Neural cell (in vitro differentiated cells): ENCODE measurements around the gene RFT1. TPM values are rescaled to one million over a fixed set of nuclear protein-coding genes. Genes with fewer than 3 reads are reported as not detected.

Experiments
- H2AFZ ChIP-seq: fragments of 200-600, 300-800 bp; sonication (generic), shearing (Covaris generic); 2 replicates; pipeline ENCODE4 v1.6.0; 2014; ENCODE audit warnings: low read depth, mild to moderate bottlenecking, antibody characterized with exemption, low read length, moderate library complexity
- H3F3A ChIP-seq: fragments of 200-600 bp; shearing (Covaris generic); 2 replicates; pipeline ENCODE4 v1.6.1; 2016; ENCODE audit warnings: mild to moderate bottlenecking, moderate library complexity, mixed read lengths, antibody characterized with exemption, low read length; ENCODE audit not compliant: insufficient read depth, poor library complexity, severe bottlenecking
- H3K27ac ChIP-seq: fragments of 200-600, 300-800 bp; sonication (generic), shearing (Covaris generic); 2 replicates; pipeline ENCODE4 v1.5.1; 2014; ENCODE audit warnings: mild to moderate bottlenecking, low read length, moderate library complexity
- H3K27me3 ChIP-seq: fragments of 300-800, 200-600 bp; sonication (generic), shearing (Covaris generic); 2 replicates; pipeline ENCODE4 v1.6.0; 2014; ENCODE audit warnings: mild to moderate bottlenecking, low read depth, low read length, moderate library complexity; ENCODE audit not compliant: insufficient read depth
- H3K36me3 ChIP-seq: fragments of 300-800, 200-600 bp; sonication (generic), shearing (Covaris generic); 2 replicates; pipeline ENCODE4 v1.5.1; 2014; ENCODE audit warnings: mild to moderate bottlenecking, antibody characterized with exemption, low read length, moderate library complexity; ENCODE audit not compliant: insufficient read depth
- H3K4me2 ChIP-seq: fragments of 300-800, 200-600 bp; sonication (generic), shearing (Covaris generic); 2 replicates; pipeline ENCODE4 v1.6.0; 2014; ENCODE audit warnings: mild to moderate bottlenecking, low read length
- H3K4me3 ChIP-seq: fragments of 300-800, 200-600 bp; sonication (generic), shearing (Covaris generic); 2 replicates; pipeline ENCODE4 v1.5.1; 2014; ENCODE audit warnings: mild to moderate bottlenecking, low read length, moderate library complexity
- H3K79me2 ChIP-seq: fragments of 200-600 bp; shearing (Covaris generic); replicated peaks from 2 replicates; pipeline ENCODE4 v1.6.0; 2014; ENCODE audit warnings: mild to moderate bottlenecking, low read length, moderate library complexity; ENCODE audit not compliant: insufficient read depth
- H3K9ac ChIP-seq: fragments of 300-800, 200-600 bp; sonication (generic), shearing (Covaris generic); 2 replicates; pipeline ENCODE4 v1.6.1; 2016; ENCODE audit warnings: mild to moderate bottlenecking, low read length, mixed read lengths
- H3K9me2 ChIP-seq: fragments of 200-600 bp; shearing (Covaris generic); 2 replicates; pipeline ENCODE4 v1.6.1; 2016; ENCODE audit warnings: mild to moderate bottlenecking, low read length, mixed read lengths; ENCODE audit not compliant: insufficient read depth
- H3K9me3 ChIP-seq: fragments of 200-600, 300-800 bp; sonication (generic), shearing (Covaris generic); 2 replicates; pipeline ENCODE4 v1.6.1; 2016; ENCODE audit warnings: mild to moderate bottlenecking, mixed run types, low read length, moderate library complexity, mixed read lengths
- H4K20me1 ChIP-seq: fragments of 200-600 bp; shearing (Covaris generic); 2 replicates; pipeline ENCODE4 v1.6.1; 2016; ENCODE audit warnings: mild to moderate bottlenecking, mixed run types; ENCODE audit not compliant: insufficient read depth
- CTCF ChIP-seq: fragments of 450-650 bp; IDR thresholded peaks from 2 replicates; pipeline ENCODE4 v1.5.1; 2014; ENCODE audit warnings: antibody characterized with exemption, mild to moderate bottlenecking, moderate library complexity; ENCODE audit not compliant: poor library complexity, severe bottlenecking
- EP300 ChIP-seq: fragments of 450-650 bp; conservative IDR thresholded peaks from 2 replicates; pipeline ENCODE4 v1.6.1; 2014; ENCODE audit warnings: antibody characterized with exemption, mild to moderate bottlenecking, moderate library complexity; ENCODE audit not compliant: poor library complexity, severe bottlenecking
- EZH2 ChIP-seq: fragments of 200-600, 300-800 bp; shearing (Covaris generic), sonication (generic); IDR thresholded peaks from 2 replicates; pipeline ENCODE4 v1.6.1; 2014; ENCODE audit warnings: antibody characterized with exemption, low read length, borderline replicate concordance, mild to moderate bottlenecking; ENCODE audit not compliant: insufficient read depth, poor library complexity, severe bottlenecking
- MXI1 ChIP-seq: fragments of 450-650 bp; conservative IDR thresholded peaks from 2 replicates; pipeline ENCODE4 v1.6.1; 2014; ENCODE audit warnings: antibody characterized with exemption, mild to moderate bottlenecking; ENCODE audit not compliant: poor library complexity, severe bottlenecking
- POLR2AphosphoS5 ChIP-seq: IDR thresholded peaks from 2 replicates; pipeline ENCODE4 v1.6.1; 2012
- RAD21 ChIP-seq: fragments of 450-650 bp; conservative IDR thresholded peaks from 2 replicates; pipeline ENCODE4 v1.6.1; 2014; ENCODE audit warnings: antibody characterized with exemption, mild to moderate bottlenecking, moderate library complexity
- SMC3 ChIP-seq: fragments of 450-650 bp; conservative IDR thresholded peaks from 2 replicates; pipeline ENCODE4 v1.6.1; 2014; ENCODE audit warnings: antibody characterized with exemption, mild to moderate bottlenecking, moderate library complexity; ENCODE audit not compliant: poor library complexity
- TAF1 ChIP-seq: IDR thresholded peaks from 2 replicates; pipeline ENCODE4 v1.6.1; 2012; ENCODE audit warnings: low read depth
- polyA plus RNA-seq: library from polyadenylated mRNA; depleted of rRNA; stranded (reverse); fragments of >200 nt; gene quantifications from 2 replicates; pipeline ENCODE4 v1.2.3, GENCODE V29; 2014
- TF ChIP-seq, protein P1 (sequence below): IDR thresholded peaks from 2 replicates; pipeline ENCODE4 v1.6.1; 2012; ENCODE audit warnings: borderline replicate concordance

RFT1 gene
- polyA plus RNA-seq, 1 donor from 2014 or later, result 6.1 TPM

DNA sequence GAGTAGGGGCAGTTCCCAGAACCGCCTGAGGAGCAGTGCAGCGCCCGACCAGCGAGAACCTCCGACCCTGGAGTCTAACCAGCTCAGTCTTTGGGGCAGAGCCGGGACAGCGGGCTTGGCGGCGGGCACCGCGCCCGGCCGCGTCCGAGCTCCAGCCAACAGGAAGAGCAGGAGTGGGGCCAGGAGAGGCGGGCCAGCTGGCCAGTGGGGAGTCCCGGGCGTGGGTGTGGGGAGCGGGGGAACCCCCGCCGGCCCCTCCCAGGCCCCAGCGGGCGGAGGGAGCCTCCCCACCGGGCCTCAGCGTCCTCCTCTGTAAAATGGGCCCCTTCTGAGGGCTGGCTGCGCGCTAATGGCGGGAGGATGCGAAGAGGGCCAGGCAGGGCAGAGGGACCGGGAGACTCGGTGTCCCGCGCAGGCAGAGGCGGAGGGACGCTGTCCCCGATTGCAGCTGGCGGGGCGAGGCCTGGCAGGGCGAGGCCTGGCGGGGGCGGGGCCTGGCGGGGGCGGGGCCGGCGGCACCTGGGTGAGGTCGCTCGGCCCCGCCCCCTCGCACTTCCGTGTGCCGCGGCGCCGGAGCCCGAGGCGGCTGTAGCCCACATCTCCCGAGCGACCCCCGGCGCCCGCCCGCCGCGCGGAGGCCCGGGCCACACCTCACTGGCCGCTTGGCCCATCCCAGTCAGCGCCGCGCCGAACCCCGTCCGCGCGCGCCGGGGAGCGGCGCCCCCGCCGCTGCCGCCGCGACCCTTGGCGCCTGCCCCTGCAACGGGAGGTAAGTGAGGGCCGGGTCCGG lies 30.6 kb upstream of the RFT1 start, which contains the start of gene PRKCD:
PRKCD (plus strand) TSS at position 550 of the 790 bp plus-strand sequence. CDS start 17,214 bp downstream, outside the sequence.
- no peaks in the 10 kb centered on the region for H3K79me2 ChIP-seq
- no peak within 1 kb of the TSS for H2AFZ ChIP-seq
- no peak within 1 kb of the TSS for H3K4me2 ChIP-seq
- peak within 1 kb of the TSS; percentile 62 for H3K4me3 ChIP-seq
- TF ChIP-seq, protein P1, sequence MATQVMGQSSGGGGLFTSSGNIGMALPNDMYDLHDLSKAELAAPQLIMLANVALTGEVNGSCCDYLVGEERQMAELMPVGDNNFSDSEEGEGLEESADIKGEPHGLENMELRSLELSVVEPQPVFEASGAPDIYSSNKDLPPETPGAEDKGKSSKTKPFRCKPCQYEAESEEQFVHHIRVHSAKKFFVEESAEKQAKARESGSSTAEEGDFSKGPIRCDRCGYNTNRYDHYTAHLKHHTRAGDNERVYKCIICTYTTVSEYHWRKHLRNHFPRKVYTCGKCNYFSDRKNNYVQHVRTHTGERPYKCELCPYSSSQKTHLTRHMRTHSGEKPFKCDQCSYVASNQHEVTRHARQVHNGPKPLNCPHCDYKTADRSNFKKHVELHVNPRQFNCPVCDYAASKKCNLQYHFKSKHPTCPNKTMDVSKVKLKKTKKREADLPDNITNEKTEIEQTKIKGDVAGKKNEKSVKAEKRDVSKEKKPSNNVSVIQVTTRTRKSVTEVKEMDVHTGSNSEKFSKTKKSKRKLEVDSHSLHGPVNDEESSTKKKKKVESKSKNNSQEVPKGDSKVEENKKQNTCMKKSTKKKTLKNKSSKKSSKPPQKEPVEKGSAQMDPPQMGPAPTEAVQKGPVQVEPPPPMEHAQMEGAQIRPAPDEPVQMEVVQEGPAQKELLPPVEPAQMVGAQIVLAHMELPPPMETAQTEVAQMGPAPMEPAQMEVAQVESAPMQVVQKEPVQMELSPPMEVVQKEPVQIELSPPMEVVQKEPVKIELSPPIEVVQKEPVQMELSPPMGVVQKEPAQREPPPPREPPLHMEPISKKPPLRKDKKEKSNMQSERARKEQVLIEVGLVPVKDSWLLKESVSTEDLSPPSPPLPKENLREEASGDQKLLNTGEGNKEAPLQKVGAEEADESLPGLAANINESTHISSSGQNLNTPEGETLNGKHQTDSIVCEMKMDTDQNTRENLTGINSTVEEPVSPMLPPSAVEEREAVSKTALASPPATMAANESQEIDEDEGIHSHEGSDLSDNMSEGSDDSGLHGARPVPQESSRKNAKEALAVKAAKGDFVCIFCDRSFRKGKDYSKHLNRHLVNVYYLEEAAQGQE, result no peak
- TF ChIP-seq RAD21, result no peak
- no peak for TF ChIP-seq SMC3
- TF ChIP-seq MXI1, result peak; percentile 9
- TF ChIP-seq CTCF, result peak; percentile 20
- no peak for TF ChIP-seq POLR2AphosphoS5
- TF ChIP-seq TAF1, result no peak
- no peak for TF ChIP-seq EZH2
- no peak for TF ChIP-seq EP300
- peaks cover 50% of the 10 kb centered on the region for H3K27me3 ChIP-seq
- no peak within 1 kb of the TSS for H3K27ac ChIP-seq
- peak within 1 kb of the TSS; percentile 36 for H3K9ac ChIP-seq
- H3K9me3 ChIP-seq, result no peaks in the 10 kb centered on the region
- H3F3A ChIP-seq, result no peaks in the 10 kb centered on the region
- no peaks in the 10 kb centered on the region for H3K36me3 ChIP-seq
- no peaks in the 10 kb centered on the region for H4K20me1 ChIP-seq
- H3K9me2 ChIP-seq, result no peaks in the 10 kb centered on the region

DNA sequence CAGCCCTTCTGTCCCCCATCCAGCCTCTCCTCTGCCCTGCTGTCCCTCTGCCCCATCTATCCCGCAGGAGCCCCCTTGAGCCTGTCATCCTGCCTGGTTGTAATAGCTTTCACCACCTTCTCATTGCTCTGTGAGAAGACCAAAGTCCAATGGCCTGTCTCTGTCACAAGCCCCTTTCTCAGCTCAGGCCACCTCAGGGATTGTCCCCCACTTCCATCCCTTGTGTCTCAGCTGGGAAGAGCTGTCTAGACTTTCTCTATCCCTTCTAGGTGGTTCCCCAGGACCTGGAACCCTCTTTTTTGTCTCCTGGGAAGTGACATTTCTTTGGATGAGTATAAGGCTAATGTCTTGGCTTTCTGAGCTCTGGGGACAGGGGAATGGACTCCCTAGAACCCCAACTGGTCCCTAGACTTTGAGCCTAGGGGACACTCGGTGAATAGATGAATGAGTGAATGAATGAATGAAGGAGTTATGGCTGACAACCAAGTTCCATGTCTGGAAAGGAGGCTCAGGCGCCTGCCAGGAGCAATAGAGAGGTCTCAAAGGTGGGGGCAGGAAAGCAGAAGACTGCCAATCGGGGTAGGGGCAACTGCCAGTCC lies 29.9 kb upstream of the RFT1 start:
- Histone ChIP-seq H3K9ac (no peak overlapping the region), H3K27me3 (peaks cover 50% of the 10 kb centered on the region)

More for the DNA sequence above, 29.9 kb upstream of the RFT1 start:
- H3K4me2 ChIP-seq, result no peak overlapping the region
- H3K36me3 ChIP-seq, result no peaks in the 10 kb centered on the region
- no peaks in the 10 kb centered on the region for H3K9me3 ChIP-seq
- H3K27ac ChIP-seq, result no peak overlapping the region
- no peaks in the 10 kb centered on the region for H3F3A ChIP-seq
- no peaks in the 10 kb centered on the region for H3K79me2 ChIP-seq
- H3K9me2 ChIP-seq, result no peaks in the 10 kb centered on the region
- H2AFZ ChIP-seq, result no peak overlapping the region
- H3K4me3 ChIP-seq, result peak overlapping the region; percentile 61
- no peak for TF ChIP-seq EZH2
- TF ChIP-seq CTCF, result no peak
- TF ChIP-seq EP300, result no peak
- TF ChIP-seq TAF1, result no peak
- no peak for TF ChIP-seq SMC3
- TF ChIP-seq, protein P1, result no peak
- TF ChIP-seq POLR2AphosphoS5, result no peak
- no peak for TF ChIP-seq MXI1
- TF ChIP-seq RAD21, result no peak
- no peaks in the 10 kb centered on the region for H4K20me1 ChIP-seq
